Myocyte (in vitro differentiated cells): ENCODE data around the gene RFX8. TPM values are rescaled to one million over a fixed set of nuclear protein-coding genes. Genes with fewer than 3 reads are reported as not detected.
A peak's percentile ranks its signal among the peaks of the same experiment; 100 is the strongest.

Source experiments
- DNase-seq: peaks from one replicate; pipeline ENCODE4 v3.0.0-alpha.2; 2012; ENCODE audit warnings: low read depth
- total RNA-seq: library from RNA; depleted of rRNA; stranded (reverse); fragments of >200 nt; gene quantifications from 2 replicates; pipeline ENCODE4 v1.2.3, GENCODE V29; 2014

Gene RFX8
- total RNA-seq, 1 donor from 2014 or later, result 7.1 TPM

- no peak for DNase-seq
Measured at GRCh38 chr2:101383016-101383541, 91.8 kb downstream of the RFX8 start.

- DNase-seq, result no peak
Measured at GRCh38 chr2:101382442-101382841, 92.5 kb downstream of the RFX8 start.

GRCh38 chr2:101380376-101380775 is 94.5 kb downstream of the RFX8 start:
- DNase-seq, result peak; percentile 79

- no peak for DNase-seq
Measured at GRCh38 chr2:101379091-101379490, 95.8 kb downstream of the RFX8 start.

GRCh38 chr2:101375653-101376052 is 99.3 kb downstream of the RFX8 start:
- no peak for DNase-seq

GRCh38 chr2:101374821-101375561 is 99.9 kb downstream of the RFX8 start:
- no peak for DNase-seq

- no peak for DNase-seq
Measured at GRCh38 chr2:101372792-101373191, 102.1 kb downstream of the RFX8 start.

- no peak for DNase-seq
Measured at GRCh38 chr2:101371636-101372035, 103.3 kb downstream of the RFX8 start.

GRCh38 chr2:101369100-101369499 is 105.8 kb downstream of the RFX8 start:
- DNase-seq, result no peak

GRCh38 chr2:101368376-101368775 is 106.5 kb downstream of the RFX8 start:
- DNase-seq, result no peak

- no peak for DNase-seq
Measured at GRCh38 chr2:101367508-101367907, 107.4 kb downstream of the RFX8 start.

GRCh38 chr2:101364878-101365277 is 110.0 kb downstream of the RFX8 start:
- no peak for DNase-seq

- no peak for DNase-seq
Measured at GRCh38 chr2:101362777-101363176, 112.1 kb downstream of the RFX8 start.

- DNase-seq, result no peak
Measured at GRCh38 chr2:101362316-101362715, 112.6 kb downstream of the RFX8 start.

- DNase-seq, result no peak
Measured at GRCh38 chr2:101361522-101361921, 113.4 kb downstream of the RFX8 start.

- no peak for DNase-seq
Measured at GRCh38 chr2:101361121-101361520, 113.8 kb downstream of the RFX8 start.

GRCh38 chr2:101360232-101360631 is 114.7 kb downstream of the RFX8 start:
- peak; percentile 41 for DNase-seq

- DNase-seq, result no peak
Measured at GRCh38 chr2:101359410-101359954, 115.4 kb downstream of the RFX8 start.

- no peak for DNase-seq
Measured at GRCh38 chr2:101357376-101357775, 117.5 kb downstream of the RFX8 start.

- peak; percentile 26 for DNase-seq
Measured at GRCh38 chr2:101356521-101356920, 118.4 kb downstream of the RFX8 start.

GRCh38 chr2:101356055-101356454 is 118.9 kb downstream of the RFX8 start:
- DNase-seq, result no peak

- DNase-seq, result no peak
Measured at GRCh38 chr2:101355401-101356054, 119.4 kb downstream of the RFX8 start.
